H9 (cell line): Measurements from ENCODE around the gene EVL. TPM values are rescaled to one million over a fixed set of nuclear protein-coding genes. Genes with fewer than 3 reads are reported as not detected.

Experiments
- DNase-seq: peaks from one replicate; pipeline ENCODE4 v3.0.0-alpha.2; 2017
- H2AFZ ChIP-seq: one replicate; pipeline ENCODE4 v1.6.1; 2013; ENCODE audit warnings: mild to moderate bottlenecking, low read length, control low read depth, moderate library complexity
- H2AK5ac ChIP-seq: 2 replicates; pipeline ENCODE4 v1.6.1; 2013; ENCODE audit warnings: low read length, control low read depth, mixed read lengths; ENCODE audit not compliant: insufficient read length
- H2BK120ac ChIP-seq: one replicate; pipeline ENCODE4 v1.6.1; 2013; ENCODE audit warnings: low read depth, mild to moderate bottlenecking, low read length, control low read depth, inconsistent platforms; ENCODE audit not compliant: poor library complexity, severe bottlenecking
- H2BK12ac ChIP-seq: 2 replicates; pipeline ENCODE4 v1.6.1; 2013; ENCODE audit warnings: low read length, control low read depth, mixed read lengths, low read depth; ENCODE audit not compliant: insufficient read length
- H2BK15ac ChIP-seq: 2 replicates; pipeline ENCODE4 v1.6.1; 2013; ENCODE audit warnings: low read depth, low read length, control low read depth
- H2BK20ac ChIP-seq: one replicate; pipeline ENCODE4 v1.6.1; 2013; ENCODE audit warnings: low read depth, mild to moderate bottlenecking, low read length, control low read depth, inconsistent platforms; ENCODE audit not compliant: poor library complexity, severe bottlenecking
- H2BK5ac ChIP-seq: 2 replicates; pipeline ENCODE4 v1.6.1; 2013; ENCODE audit warnings: low read length, control low read depth, mixed read lengths; ENCODE audit not compliant: insufficient read length
- H3K14ac ChIP-seq: 2 replicates; pipeline ENCODE4 v1.6.1; 2013; ENCODE audit warnings: low read length, control low read depth; ENCODE audit not compliant: insufficient read depth
- H3K18ac ChIP-seq: 2 replicates; pipeline ENCODE4 v1.6.1; 2013; ENCODE audit warnings: low read depth, mild to moderate bottlenecking, mixed read lengths, low read length, control low read depth; ENCODE audit not compliant: insufficient read length
- H3K23ac ChIP-seq: 2 replicates; pipeline ENCODE4 v1.6.1; 2013; ENCODE audit warnings: low read length, control low read depth, mixed read lengths, low read depth; ENCODE audit not compliant: insufficient read length
- H3K23me2 ChIP-seq: 2 replicates; pipeline ENCODE4 v1.6.1; 2013; ENCODE audit warnings: low read depth, mild to moderate bottlenecking, mixed read lengths, low read length, control low read depth; ENCODE audit not compliant: insufficient read length, poor library complexity, severe bottlenecking
- H3K27ac ChIP-seq: 2 replicates; pipeline ENCODE4 v1.5.1; 2013; ENCODE audit warnings: low read length, control low read depth, mixed read lengths, low read depth; ENCODE audit not compliant: insufficient read length
- H3K27me3 ChIP-seq: 2 replicates; pipeline ENCODE4 v1.6.1; 2013; ENCODE audit warnings: low read length, control low read depth, inconsistent platforms; ENCODE audit not compliant: insufficient read depth
- H3K4ac ChIP-seq: 2 replicates; pipeline ENCODE4 v1.6.1; 2013; ENCODE audit warnings: low read depth, mild to moderate bottlenecking, control low read depth, inconsistent platforms, low read length, moderate library complexity
- H3K4me1 ChIP-seq: 2 replicates; pipeline ENCODE4 v1.6.1; 2013; ENCODE audit warnings: low read length, control low read depth, inconsistent platforms; ENCODE audit not compliant: insufficient read depth
- H3K4me2 ChIP-seq: 2 replicates; pipeline ENCODE4 v1.6.1; 2013; ENCODE audit warnings: low read length, control low read depth, mixed read lengths; ENCODE audit not compliant: insufficient read length, insufficient read depth
- H3K56ac ChIP-seq: 2 replicates; pipeline ENCODE4 v1.6.1; 2013; ENCODE audit warnings: low read depth, mild to moderate bottlenecking, mixed read lengths, low read length, control low read depth; ENCODE audit not compliant: insufficient read length
- H3K79me1 ChIP-seq: 2 replicates; pipeline ENCODE4 v1.6.1; 2013; ENCODE audit warnings: low read depth, mild to moderate bottlenecking, moderate library complexity, low read length, control low read depth, inconsistent platforms; ENCODE audit not compliant: insufficient read depth, poor library complexity, severe bottlenecking
- H3K79me2 ChIP-seq: 2 replicates; pipeline ENCODE4 v1.6.1; 2013; ENCODE audit warnings: low read length, control low read depth, inconsistent platforms; ENCODE audit not compliant: insufficient read depth
- H3K9ac ChIP-seq: 2 replicates; pipeline ENCODE4 v1.6.1; 2013; ENCODE audit warnings: low read length, control low read depth, mixed read lengths; ENCODE audit not compliant: insufficient read length; ENCODE audit errors: extremely low read depth
- H3K9me3 ChIP-seq: one replicate; pipeline ENCODE4 v1.6.1; 2013; ENCODE audit warnings: low read depth, low read length, inconsistent platforms; ENCODE audit not compliant: control insufficient read depth
- H3T11ph ChIP-seq: one replicate; pipeline ENCODE4 v1.6.1; 2013; ENCODE audit warnings: mild to moderate bottlenecking, low read length, control low read depth, inconsistent platforms
- H4K20me1 ChIP-seq: one replicate; pipeline ENCODE4 v1.6.1; 2013; ENCODE audit not compliant: control insufficient read depth, insufficient read length, insufficient read depth
- H4K5ac ChIP-seq: 2 replicates; pipeline ENCODE4 v1.6.1; 2013; ENCODE audit warnings: low read depth, mild to moderate bottlenecking, mixed read lengths, low read length, control low read depth; ENCODE audit not compliant: insufficient read length
- H4K8ac ChIP-seq: replicated peaks from 2 replicates; pipeline ENCODE4 v1.6.1; 2013; ENCODE audit warnings: low read length, control low read depth, mixed read lengths, low read depth; ENCODE audit not compliant: insufficient read length
- H4K91ac ChIP-seq: 2 replicates; pipeline ENCODE4 v1.6.1; 2013; ENCODE audit warnings: low read depth, mild to moderate bottlenecking, moderate library complexity, mixed read lengths, low read length, control low read depth; ENCODE audit not compliant: insufficient read length
- H3K27ac Mint-ChIP-seq, 3 experiments: 2 replicates in 2 of 3; 3 replicates in 1 of 3; pipeline ENCODE4 v1.8.0; 2020 to 2021; ENCODE audit warnings: mixed read lengths in 3 of 3, mild to moderate bottlenecking in 1 of 3, moderate library complexity in 1 of 3
- H3K27me3 Mint-ChIP-seq: 2 replicates; pipeline ENCODE4 v1.8.0; 2021; ENCODE audit warnings: low read depth, mild to moderate bottlenecking, moderate library complexity, mixed read lengths
- H3K36me3 Mint-ChIP-seq, 3 experiments: 2 replicates in 2 of 3; 3 replicates in 1 of 3; pipeline ENCODE4 v1.8.0; 2020 to 2021; ENCODE audit warnings: low read depth in 3 of 3, mixed read lengths in 3 of 3; ENCODE audit not compliant: insufficient read depth in 1 of 3
- H3K4me1 Mint-ChIP-seq, 2 experiments: 2 replicates each; pipeline ENCODE4 v1.8.0; 2020; ENCODE audit warnings: mixed read lengths in 2 of 2
- H3K4me3 Mint-ChIP-seq, 2 experiments: 2 replicates in 1 of 2; 3 replicates in 1 of 2; pipeline ENCODE4 v1.8.0; 2020 to 2021; ENCODE audit warnings: mild to moderate bottlenecking in 2 of 2, mixed read lengths in 2 of 2, moderate library complexity in 1 of 2
- H3K9me3 Mint-ChIP-seq, 2 experiments: 2 replicates in 1 of 2; 3 replicates in 1 of 2; pipeline ENCODE4 v1.8.0; 2020; ENCODE audit warnings: mild to moderate bottlenecking in 2 of 2, mixed read lengths in 2 of 2, moderate library complexity in 1 of 2
- WGBS: extraction: QIAGEN DNeasy Blood & Tissue Kit; methylation state at CpG from one replicate; pipeline ENCODE4 v1.1.7; 2013; ENCODE audit warnings: missing lambda C conversion rate, low lambda C conversion rate, mixed read lengths; ENCODE audit not compliant: insufficient read length; ENCODE audit errors: extremely low coverage; 5-methylcytosine and 5-hydroxymethylcytosine counted together
- total RNA-seq: library from RNA; stranded (reverse); gene quantifications from 2 replicates; pipeline ENCODE4 v1.2.1, GENCODE V29; 2021
- TF ChIP-seq, protein P1 (sequence below): fragments of 200-600 bp; sonication (generic); conservative IDR thresholded peaks from 3 replicates; pipeline ENCODE4 v1.8.0; 2021; ENCODE audit warnings: antibody characterized with exemption, mild to moderate bottlenecking

The EVL gene
- total RNA-seq, 1 experiment from 2014 or later, result 53.2 TPM

DNA sequence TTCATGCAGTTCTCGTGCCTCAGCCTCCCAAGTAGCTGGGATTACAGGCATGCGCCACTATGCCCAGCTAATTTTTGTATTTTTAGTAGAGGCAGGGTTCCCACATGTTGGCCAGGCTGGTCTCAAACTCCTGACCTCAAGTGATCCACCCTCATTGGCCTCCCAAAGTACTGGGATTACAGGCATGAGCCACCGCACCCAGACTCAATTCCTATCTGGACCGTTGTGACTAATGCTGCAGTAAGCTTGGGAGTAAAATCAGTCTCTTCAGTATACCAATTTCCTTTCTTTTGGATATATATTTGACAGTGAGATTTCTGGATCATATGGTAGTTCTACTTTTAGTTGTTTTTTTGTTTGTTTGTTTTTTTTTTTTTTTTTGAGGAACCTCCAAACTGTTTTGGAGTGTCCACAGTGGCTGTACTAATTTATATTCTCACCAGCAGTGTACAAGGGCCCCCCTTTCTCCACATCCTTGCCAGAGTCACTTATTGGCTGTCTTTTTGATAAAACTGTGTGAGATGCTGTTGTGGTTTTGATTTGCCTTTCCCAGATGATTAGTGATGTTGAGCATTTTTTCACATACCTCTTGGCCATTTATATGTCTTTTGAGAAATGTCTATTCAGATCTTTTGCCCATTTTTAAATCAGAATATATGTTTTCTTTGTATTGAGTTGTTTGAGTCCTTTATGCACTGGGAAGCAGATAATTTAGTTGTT is 37.3 kb upstream of the EVL start:
- no CpG with 5 or more reads among the region's 4 CpGs for WGBS
- Histone ChIP-seq H2BK5ac (no peak overlapping the region), H2BK12ac (no peak overlapping the region), H3K4me2 (no peak overlapping the region), H3K23me2 (no peaks in the 10 kb centered on the region), H2AK5ac (no peak overlapping the region), H3K79me1 (no peaks in the 10 kb centered on the region), H3T11ph (no peak overlapping the region), H3K4ac (no peak overlapping the region), H3K9me3 (no peaks in the 10 kb centered on the region), H3K4me1 (no peaks in the 10 kb centered on the region), H2BK15ac (no peak overlapping the region), H3K18ac (no peak overlapping the region), H2BK120ac (no peak overlapping the region), H3K14ac (no peak overlapping the region), H4K20me1 (no peaks in the 10 kb centered on the region), H2BK20ac (no peak overlapping the region), H3K27me3 (peaks cover 7% of the 10 kb centered on the region; the same call in 1 of the 2 replicates), H4K5ac (no peak overlapping the region), H2AFZ (no peak overlapping the region), H4K91ac (no peak overlapping the region), H3K56ac (no peak overlapping the region), H4K8ac (no peak overlapping the region), H3K27ac (no peak overlapping the region), H3K23ac (no peak overlapping the region), H3K9ac (no peak overlapping the region), H3K79me2 (no peaks in the 10 kb centered on the region)
- Mint-ChIP-seq H3K27me3 (peaks cover 53% of the 10 kb centered on the region), H3K36me3 (no peaks in the 10 kb centered on the region), H3K9me3 (no peaks in the 10 kb centered on the region; a peak in 1 of 5 replicates), H3K4me1 (peaks cover 3 to 9% of the 10 kb centered on the region in 2 experiments), H3K27ac (no peak overlapping the region), H3K4me3 (no peak overlapping the region)
- TF ChIP-seq, protein P1, sequence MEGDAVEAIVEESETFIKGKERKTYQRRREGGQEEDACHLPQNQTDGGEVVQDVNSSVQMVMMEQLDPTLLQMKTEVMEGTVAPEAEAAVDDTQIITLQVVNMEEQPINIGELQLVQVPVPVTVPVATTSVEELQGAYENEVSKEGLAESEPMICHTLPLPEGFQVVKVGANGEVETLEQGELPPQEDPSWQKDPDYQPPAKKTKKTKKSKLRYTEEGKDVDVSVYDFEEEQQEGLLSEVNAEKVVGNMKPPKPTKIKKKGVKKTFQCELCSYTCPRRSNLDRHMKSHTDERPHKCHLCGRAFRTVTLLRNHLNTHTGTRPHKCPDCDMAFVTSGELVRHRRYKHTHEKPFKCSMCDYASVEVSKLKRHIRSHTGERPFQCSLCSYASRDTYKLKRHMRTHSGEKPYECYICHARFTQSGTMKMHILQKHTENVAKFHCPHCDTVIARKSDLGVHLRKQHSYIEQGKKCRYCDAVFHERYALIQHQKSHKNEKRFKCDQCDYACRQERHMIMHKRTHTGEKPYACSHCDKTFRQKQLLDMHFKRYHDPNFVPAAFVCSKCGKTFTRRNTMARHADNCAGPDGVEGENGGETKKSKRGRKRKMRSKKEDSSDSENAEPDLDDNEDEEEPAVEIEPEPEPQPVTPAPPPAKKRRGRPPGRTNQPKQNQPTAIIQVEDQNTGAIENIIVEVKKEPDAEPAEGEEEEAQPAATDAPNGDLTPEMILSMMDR, result no peak
- no peak for DNase-seq
